ENCODE data around the gene KIDINS220.

DNA sequence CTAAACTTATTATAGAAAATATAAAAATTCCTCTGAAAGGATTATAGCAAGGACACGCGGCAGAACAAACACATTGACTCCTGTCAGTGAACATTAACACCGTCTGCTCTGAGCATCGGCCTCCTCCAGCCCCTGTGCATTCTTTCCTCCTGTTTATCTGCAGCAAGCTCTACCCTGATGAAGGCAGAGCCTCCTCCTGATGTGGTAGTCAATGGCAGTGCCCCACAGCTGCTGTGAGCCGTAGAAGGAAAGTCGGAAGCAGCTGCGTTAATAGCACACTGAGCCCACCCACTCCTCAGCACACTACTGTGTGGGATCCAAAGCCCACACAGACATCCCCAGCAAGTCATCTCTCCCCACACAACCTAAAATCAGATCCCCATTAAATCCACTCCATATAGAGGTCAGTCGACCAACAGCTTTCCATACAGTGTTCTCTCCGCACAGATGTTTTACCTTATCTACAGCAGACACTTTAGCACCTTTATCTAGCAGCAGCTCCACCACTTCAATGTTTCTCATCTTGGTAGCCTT is 41.0 kb downstream of the KIDINS220 start:
- TF ChIP-seq, protein P1, sequence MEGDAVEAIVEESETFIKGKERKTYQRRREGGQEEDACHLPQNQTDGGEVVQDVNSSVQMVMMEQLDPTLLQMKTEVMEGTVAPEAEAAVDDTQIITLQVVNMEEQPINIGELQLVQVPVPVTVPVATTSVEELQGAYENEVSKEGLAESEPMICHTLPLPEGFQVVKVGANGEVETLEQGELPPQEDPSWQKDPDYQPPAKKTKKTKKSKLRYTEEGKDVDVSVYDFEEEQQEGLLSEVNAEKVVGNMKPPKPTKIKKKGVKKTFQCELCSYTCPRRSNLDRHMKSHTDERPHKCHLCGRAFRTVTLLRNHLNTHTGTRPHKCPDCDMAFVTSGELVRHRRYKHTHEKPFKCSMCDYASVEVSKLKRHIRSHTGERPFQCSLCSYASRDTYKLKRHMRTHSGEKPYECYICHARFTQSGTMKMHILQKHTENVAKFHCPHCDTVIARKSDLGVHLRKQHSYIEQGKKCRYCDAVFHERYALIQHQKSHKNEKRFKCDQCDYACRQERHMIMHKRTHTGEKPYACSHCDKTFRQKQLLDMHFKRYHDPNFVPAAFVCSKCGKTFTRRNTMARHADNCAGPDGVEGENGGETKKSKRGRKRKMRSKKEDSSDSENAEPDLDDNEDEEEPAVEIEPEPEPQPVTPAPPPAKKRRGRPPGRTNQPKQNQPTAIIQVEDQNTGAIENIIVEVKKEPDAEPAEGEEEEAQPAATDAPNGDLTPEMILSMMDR (IDR thresholded peaks at IDR 0.05; ENCODE audit: low read depth, low read length, missing input control): no peak
- TF ChIP-seq RAD21 (IDR thresholded peaks at IDR 0.05) (no peak), SP1 (IDR thresholded peaks at IDR 0.05) (no peak), RXRA (IDR thresholded peaks at IDR 0.05) (no peak)
- TF ChIP-seq, protein P2, sequence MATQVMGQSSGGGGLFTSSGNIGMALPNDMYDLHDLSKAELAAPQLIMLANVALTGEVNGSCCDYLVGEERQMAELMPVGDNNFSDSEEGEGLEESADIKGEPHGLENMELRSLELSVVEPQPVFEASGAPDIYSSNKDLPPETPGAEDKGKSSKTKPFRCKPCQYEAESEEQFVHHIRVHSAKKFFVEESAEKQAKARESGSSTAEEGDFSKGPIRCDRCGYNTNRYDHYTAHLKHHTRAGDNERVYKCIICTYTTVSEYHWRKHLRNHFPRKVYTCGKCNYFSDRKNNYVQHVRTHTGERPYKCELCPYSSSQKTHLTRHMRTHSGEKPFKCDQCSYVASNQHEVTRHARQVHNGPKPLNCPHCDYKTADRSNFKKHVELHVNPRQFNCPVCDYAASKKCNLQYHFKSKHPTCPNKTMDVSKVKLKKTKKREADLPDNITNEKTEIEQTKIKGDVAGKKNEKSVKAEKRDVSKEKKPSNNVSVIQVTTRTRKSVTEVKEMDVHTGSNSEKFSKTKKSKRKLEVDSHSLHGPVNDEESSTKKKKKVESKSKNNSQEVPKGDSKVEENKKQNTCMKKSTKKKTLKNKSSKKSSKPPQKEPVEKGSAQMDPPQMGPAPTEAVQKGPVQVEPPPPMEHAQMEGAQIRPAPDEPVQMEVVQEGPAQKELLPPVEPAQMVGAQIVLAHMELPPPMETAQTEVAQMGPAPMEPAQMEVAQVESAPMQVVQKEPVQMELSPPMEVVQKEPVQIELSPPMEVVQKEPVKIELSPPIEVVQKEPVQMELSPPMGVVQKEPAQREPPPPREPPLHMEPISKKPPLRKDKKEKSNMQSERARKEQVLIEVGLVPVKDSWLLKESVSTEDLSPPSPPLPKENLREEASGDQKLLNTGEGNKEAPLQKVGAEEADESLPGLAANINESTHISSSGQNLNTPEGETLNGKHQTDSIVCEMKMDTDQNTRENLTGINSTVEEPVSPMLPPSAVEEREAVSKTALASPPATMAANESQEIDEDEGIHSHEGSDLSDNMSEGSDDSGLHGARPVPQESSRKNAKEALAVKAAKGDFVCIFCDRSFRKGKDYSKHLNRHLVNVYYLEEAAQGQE (IDR thresholded peaks at IDR 0.05): no peak
